Measurements from ENCODE around the gene ATXN10. TPM values are rescaled to one million over a fixed set of nuclear protein-coding genes. Genes with fewer than 3 reads are reported as not detected.

The ATXN10 gene
- total RNA-seq, 2 experiments from 2014 or later, result 79.8 to 83.7 TPM

DNA sequence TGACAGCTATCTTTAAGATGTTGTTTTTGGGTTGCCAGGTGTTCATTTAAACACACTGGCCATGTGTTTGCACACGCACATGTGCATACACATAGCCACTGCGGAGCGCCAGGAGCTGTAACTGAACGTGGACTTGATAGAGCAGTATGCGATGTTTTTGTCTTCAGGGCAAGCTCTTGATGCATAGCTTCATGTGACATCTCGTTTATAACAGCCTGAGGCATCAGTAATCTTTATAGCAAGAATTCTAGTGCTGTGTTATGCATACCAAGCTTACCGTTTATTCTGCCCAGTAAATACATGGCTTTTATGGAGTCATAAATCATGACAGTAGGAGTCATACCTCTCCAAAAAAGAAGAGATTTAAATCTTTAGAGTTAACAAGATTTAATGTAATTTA lies 87.0 kb downstream of the ATXN10 start:
- Mint-ChIP-seq H3K27ac (no peak overlapping the region), H3K4me1 (ENCODE audit: low read depth) (no peaks in the 10 kb centered on the region), H3K27me3 (ENCODE audit: low read depth) (no peaks in the 10 kb centered on the region), H3K4me3 (no peak overlapping the region), H3K9me3 (no peaks in the 10 kb centered on the region), H3K36me3 (ENCODE audit: low read depth) (peaks cover 17% of the 10 kb centered on the region)
- no peak for DNase-seq
- intact Hi-C loops (cut with micrococcal nuclease), result no loop called here
- CTCF ChIA-PET, result interaction anchor here (0.7 kb wide), 1 partner anchor 8 kb away, joined by 3 read pairs; no protein-coding TSS in a partner anchor

GRCh38 chr22:45760682-45761081 lies 89.0 kb downstream of the ATXN10 start:
- H3K9me3 Mint-ChIP-seq, result no peaks in the 10 kb centered on the region
- peaks cover 16% of the 10 kb centered on the region for H3K36me3 Mint-ChIP-seq (ENCODE audit: low read depth)
- H3K27me3 Mint-ChIP-seq (ENCODE audit: low read depth), result no peaks in the 10 kb centered on the region
- intact Hi-C loops (cut with micrococcal nuclease), result no loop called here
- no peak for DNase-seq
- CTCF ChIA-PET, result no interaction called here
- no peak overlapping the region for H3K27ac Mint-ChIP-seq
- no peak overlapping the region for H3K4me3 Mint-ChIP-seq
- no peaks in the 10 kb centered on the region for H3K4me1 Mint-ChIP-seq (ENCODE audit: low read depth)

- Mint-ChIP-seq H3K27ac (no peak overlapping the region), H3K36me3 (ENCODE audit: low read depth) (peaks cover 14% of the 10 kb centered on the region), H3K27me3 (ENCODE audit: low read depth) (no peaks in the 10 kb centered on the region), H3K4me3 (no peak overlapping the region), H3K4me1 (ENCODE audit: low read depth) (no peaks in the 10 kb centered on the region), H3K9me3 (no peaks in the 10 kb centered on the region)
- no peak for DNase-seq
- intact Hi-C loops (cut with micrococcal nuclease), result no loop called here
- CTCF ChIA-PET, result no interaction called here
Observed at GRCh38 chr22:45762545-45763235, 91.1 kb downstream of the ATXN10 start.

GRCh38 chr22:45763236-45763624 lies 91.6 kb downstream of the ATXN10 start:
- intact Hi-C loops (cut with micrococcal nuclease), result no loop called here

DNA sequence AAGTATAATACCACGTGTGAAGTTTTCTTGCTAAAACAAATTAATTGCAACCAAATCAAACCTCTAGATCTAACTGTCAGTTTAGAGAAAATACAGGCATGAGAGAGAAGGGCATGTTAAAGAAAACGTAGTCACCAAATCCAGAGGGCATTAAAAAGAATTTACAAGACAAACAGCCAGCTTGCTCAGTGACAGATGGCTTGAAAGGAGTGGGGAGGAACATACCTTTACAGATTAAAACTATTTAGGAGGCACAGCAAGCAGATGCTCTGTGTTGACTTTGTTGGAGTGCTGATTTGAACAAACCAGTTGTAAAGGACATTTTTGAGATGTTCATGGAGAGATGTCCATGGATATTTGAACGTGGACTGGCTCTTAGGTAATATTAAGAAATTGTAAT lies 96.9 kb downstream of the ATXN10 start:
- intact Hi-C loops (cut with micrococcal nuclease), result no loop called here
- DNase-seq, result no peak
- CTCF ChIA-PET, result no interaction called here
- no peak overlapping the region for H3K27ac Mint-ChIP-seq
- peaks cover 11% of the 10 kb centered on the region for H3K4me1 Mint-ChIP-seq (ENCODE audit: low read depth)
- H3K36me3 Mint-ChIP-seq (ENCODE audit: low read depth), result peaks cover 30% of the 10 kb centered on the region
- no peak overlapping the region for H3K4me3 Mint-ChIP-seq
- H3K9me3 Mint-ChIP-seq, result peaks cover 3% of the 10 kb centered on the region
- H3K27me3 Mint-ChIP-seq (ENCODE audit: low read depth), result no peaks in the 10 kb centered on the region

More at GRCh38 chr22:45763236-45763624, 91.6 kb downstream of the ATXN10 start:
- H3K36me3 Mint-ChIP-seq (ENCODE audit: low read depth), result peaks cover 17% of the 10 kb centered on the region
- CTCF ChIA-PET, result no interaction called here
- H3K27ac Mint-ChIP-seq, result no peak overlapping the region
- DNase-seq, result no peak
- no peaks in the 10 kb centered on the region for H3K27me3 Mint-ChIP-seq (ENCODE audit: low read depth)
- no peaks in the 10 kb centered on the region for H3K4me1 Mint-ChIP-seq (ENCODE audit: low read depth)
- H3K4me3 Mint-ChIP-seq, result no peak overlapping the region
- no peaks in the 10 kb centered on the region for H3K9me3 Mint-ChIP-seq

DNA sequence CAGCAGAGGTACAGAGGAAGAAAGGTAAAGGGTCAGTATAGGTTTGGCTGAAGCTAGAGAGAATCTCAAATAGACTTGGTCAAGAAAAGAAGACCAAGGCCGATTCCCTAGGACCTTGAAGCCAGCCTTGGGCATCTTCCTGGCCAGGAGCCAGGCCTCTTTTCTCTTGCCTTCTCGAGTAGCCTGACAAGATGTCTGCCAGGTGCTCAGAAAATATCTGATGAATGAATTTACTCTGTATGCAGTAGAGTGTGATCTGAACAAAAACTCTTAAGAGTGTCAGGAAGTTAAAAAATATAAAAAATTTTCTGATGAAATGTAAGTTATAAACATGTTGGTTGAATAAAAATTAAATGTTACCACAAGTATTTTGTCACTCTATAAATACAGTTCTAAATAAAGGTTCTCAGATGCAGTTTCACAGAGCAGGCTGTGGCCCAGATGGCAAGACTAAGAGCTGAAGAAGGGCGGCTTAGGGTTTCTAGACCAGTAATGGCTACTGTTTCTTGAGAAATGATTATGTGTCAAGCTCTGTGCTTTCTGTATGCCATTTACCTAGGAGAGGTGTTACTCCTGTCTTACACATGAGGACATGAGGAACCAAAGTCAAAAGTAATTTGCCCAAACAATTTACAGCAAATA lies 98.1 kb downstream of the ATXN10 start:
- Mint-ChIP-seq H3K36me3 (ENCODE audit: low read depth) (peaks cover 25% of the 10 kb centered on the region), H3K4me3 (no peak overlapping the region), H3K27me3 (ENCODE audit: low read depth) (no peaks in the 10 kb centered on the region), H3K4me1 (ENCODE audit: low read depth) (peaks cover 11% of the 10 kb centered on the region), H3K9me3 (peaks cover 3% of the 10 kb centered on the region), H3K27ac (no peak overlapping the region)
- CTCF ChIA-PET, result no interaction called here
- intact Hi-C loops (cut with micrococcal nuclease), result no loop called here
- no peak for DNase-seq

- Mint-ChIP-seq H3K36me3 (ENCODE audit: low read depth) (peaks cover 25% of the 10 kb centered on the region), H3K4me1 (ENCODE audit: low read depth) (peaks cover 11% of the 10 kb centered on the region), H3K4me3 (no peak overlapping the region), H3K27ac (no peak overlapping the region), H3K27me3 (ENCODE audit: low read depth) (no peaks in the 10 kb centered on the region), H3K9me3 (peaks cover 3% of the 10 kb centered on the region)
- intact Hi-C loops (cut with micrococcal nuclease), result no loop called here
- DNase-seq, result no peak
- CTCF ChIA-PET, result no interaction called here
Observed at GRCh38 chr22:45770506-45770905, 98.9 kb downstream of the ATXN10 start.

- CTCF ChIA-PET, result no interaction called here
- no peaks in the 10 kb centered on the region for H3K27me3 Mint-ChIP-seq (ENCODE audit: low read depth)
Observed at GRCh38 chr22:45771057-45771456, 99.4 kb downstream of the ATXN10 start.

GRCh38 chr22:45771711-45772110 lies 100.1 kb downstream of the ATXN10 start:
- CTCF ChIA-PET, result no interaction called here
- H3K9me3 Mint-ChIP-seq, result peaks cover 3% of the 10 kb centered on the region
- no peak overlapping the region for H3K4me3 Mint-ChIP-seq
- H3K27me3 Mint-ChIP-seq (ENCODE audit: low read depth), result no peaks in the 10 kb centered on the region
- DNase-seq, result no peak
- H3K36me3 Mint-ChIP-seq (ENCODE audit: low read depth), result peaks cover 22% of the 10 kb centered on the region
- H3K4me1 Mint-ChIP-seq (ENCODE audit: low read depth), result peaks cover 11% of the 10 kb centered on the region
- no peak overlapping the region for H3K27ac Mint-ChIP-seq
- intact Hi-C loops (cut with micrococcal nuclease), result no loop called here

More at GRCh38 chr22:45771057-45771456, 99.4 kb downstream of the ATXN10 start:
- Mint-ChIP-seq H3K36me3 (ENCODE audit: low read depth) (peaks cover 25% of the 10 kb centered on the region), H3K4me1 (ENCODE audit: low read depth) (peaks cover 11% of the 10 kb centered on the region), H3K4me3 (no peak overlapping the region), H3K27ac (no peak overlapping the region), H3K9me3 (peaks cover 3% of the 10 kb centered on the region)
- intact Hi-C loops (cut with micrococcal nuclease), result no loop called here
- no peak for DNase-seq

- CTCF ChIA-PET, result no interaction called here
- intact Hi-C loops (cut with micrococcal nuclease), result no loop called here
- H3K4me1 Mint-ChIP-seq (ENCODE audit: low read depth), result peaks cover 11% of the 10 kb centered on the region
- peaks cover 3% of the 10 kb centered on the region for H3K9me3 Mint-ChIP-seq
- no peak overlapping the region for H3K4me3 Mint-ChIP-seq
- H3K36me3 Mint-ChIP-seq (ENCODE audit: low read depth), result peaks cover 27% of the 10 kb centered on the region
- H3K27ac Mint-ChIP-seq, result no peak overlapping the region
- DNase-seq, result no peak
- H3K27me3 Mint-ChIP-seq (ENCODE audit: low read depth), result no peaks in the 10 kb centered on the region
Observed at GRCh38 chr22:45772743-45773142, 101.1 kb downstream of the ATXN10 start.

DNA sequence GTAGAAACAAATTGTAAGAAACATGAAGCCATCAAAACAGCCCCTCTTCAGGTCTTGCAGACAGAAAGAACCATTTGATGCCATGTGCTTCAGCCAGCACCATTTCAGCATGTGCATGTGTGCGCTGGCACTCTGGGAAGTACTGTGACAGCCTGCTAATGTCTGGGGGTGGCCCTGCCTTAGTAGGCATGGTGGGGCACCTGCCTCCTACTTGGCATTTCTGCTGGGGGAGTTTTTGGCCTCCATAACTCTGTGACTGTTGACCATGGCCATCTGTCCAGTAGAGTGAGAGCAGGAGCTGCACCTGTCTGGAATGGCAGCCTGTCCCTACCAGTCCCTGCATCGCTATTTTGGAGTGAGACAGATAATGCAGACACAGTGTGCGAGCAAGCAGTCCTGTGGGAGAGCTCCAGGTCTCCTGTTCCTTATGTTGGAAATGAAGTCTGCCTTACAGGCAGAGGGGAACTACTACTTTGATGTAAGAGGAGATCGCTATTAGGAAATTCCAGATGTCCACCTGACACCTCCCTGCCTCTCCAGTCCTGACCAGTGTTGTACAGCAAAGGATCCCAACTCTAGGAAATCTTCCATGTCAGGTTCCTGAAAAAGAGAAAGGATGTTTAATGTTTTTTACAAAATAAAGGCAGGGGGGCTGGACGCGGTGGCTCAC lies 102.5 kb downstream of the ATXN10 start:
- intact Hi-C loops (cut with micrococcal nuclease), result no loop called here
- H3K4me3 Mint-ChIP-seq, result no peak overlapping the region
- no peak for DNase-seq
- peaks cover 3% of the 10 kb centered on the region for H3K9me3 Mint-ChIP-seq
- no peak overlapping the region for H3K27ac Mint-ChIP-seq
- no peaks in the 10 kb centered on the region for H3K27me3 Mint-ChIP-seq (ENCODE audit: low read depth)
- H3K36me3 Mint-ChIP-seq (ENCODE audit: low read depth), result peaks cover 22% of the 10 kb centered on the region
- H3K4me1 Mint-ChIP-seq (ENCODE audit: low read depth), result peaks cover 11% of the 10 kb centered on the region
- CTCF ChIA-PET, result no interaction called here

DNA sequence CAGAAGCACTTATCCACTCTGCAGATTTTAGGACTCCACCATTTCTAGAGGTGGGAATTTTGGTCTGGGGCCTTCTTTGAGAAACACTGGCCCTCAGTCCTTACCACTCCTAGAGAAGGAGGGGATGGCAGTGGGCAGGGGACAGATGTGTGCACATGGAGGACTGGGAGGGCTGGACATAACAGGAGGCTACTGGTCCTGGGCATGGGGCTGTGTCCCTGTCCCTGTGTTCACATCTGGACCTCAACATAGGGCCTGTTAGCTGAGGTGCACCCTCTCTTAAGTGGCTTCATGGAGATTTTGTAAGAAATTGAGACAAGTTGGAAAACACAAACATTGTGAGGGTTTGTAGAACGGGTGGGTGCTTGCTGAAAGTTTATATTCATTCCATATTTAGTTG lies 103.4 kb downstream of the ATXN10 start:
- Mint-ChIP-seq H3K4me1 (ENCODE audit: low read depth) (peaks cover 11% of the 10 kb centered on the region), H3K4me3 (no peak overlapping the region), H3K36me3 (ENCODE audit: low read depth) (peaks cover 20% of the 10 kb centered on the region), H3K27me3 (ENCODE audit: low read depth) (no peaks in the 10 kb centered on the region), H3K27ac (no peak overlapping the region), H3K9me3 (peaks cover 3% of the 10 kb centered on the region)
- intact Hi-C loops (cut with micrococcal nuclease), result no loop called here
- CTCF ChIA-PET, result no interaction called here
- DNase-seq, result no peak

All from activated naive CD4-positive, alpha-beta T cell treated with anti-CD3 and anti-CD28 coated beads for 36 hours (primary cell).